HCT116 (cell line): ENCODE data around the gene SUPT3H.

Experiments
- EZH2 ChIP-seq: fragments of 200-600 bp; sonication (generic); IDR thresholded peaks from 2 replicates; pipeline ENCODE4 v1.6.1; 2017; ENCODE audit warnings: antibody characterized with exemption, mixed run types
- EZH2phosphoT487 ChIP-seq: fragments of 200-600 bp; IDR thresholded peaks from 2 replicates; pipeline ENCODE4 v1.6.1; 2018; ENCODE audit warnings: antibody characterized with exemption, borderline replicate concordance
- JUND ChIP-seq: IDR thresholded peaks from 2 replicates; pipeline ENCODE4 v1.6.1; 2012
- POLR2A ChIP-seq: IDR thresholded peaks from 2 replicates; pipeline ENCODE4 v1.7.0; 2011; ENCODE audit warnings: borderline replicate concordance; ENCODE audit not compliant: insufficient read depth, insufficient read length; ENCODE audit errors: extremely low read depth
- POLR2AphosphoS5 ChIP-seq: IDR thresholded peaks from 2 replicates; pipeline ENCODE4 v1.6.1; 2011; ENCODE audit warnings: mild to moderate bottlenecking, low read depth, low read length, moderate library complexity
- RAD21 ChIP-seq: IDR thresholded peaks from 2 replicates; pipeline ENCODE4 v1.6.1; 2012; ENCODE audit warnings: low read depth, mild to moderate bottlenecking
- SP1 ChIP-seq: IDR thresholded peaks from 2 replicates; pipeline ENCODE4 v1.6.1; 2012; ENCODE audit warnings: low read depth
- SRF ChIP-seq: IDR thresholded peaks from 2 replicates; pipeline ENCODE4 v1.6.1; 2012; ENCODE audit warnings: low read depth
- TCF7L2 ChIP-seq: IDR thresholded peaks from 2 replicates; pipeline ENCODE4 v1.7.0; 2011; ENCODE audit warnings: borderline replicate concordance, inconsistent platforms; ENCODE audit not compliant: insufficient read depth, insufficient read length; ENCODE audit errors: extremely low read depth
- YY1 ChIP-seq: IDR thresholded peaks from 2 replicates; pipeline ENCODE4 v1.6.1; 2011; ENCODE audit warnings: low read length, low read depth, moderate library complexity, mild to moderate bottlenecking; ENCODE audit not compliant: insufficient replicate concordance; ENCODE audit errors: extremely low read depth
- ZNF274 ChIP-seq: fragments of 200-500 bp; sonication (Bioruptor generic); IDR thresholded peaks from 2 replicates; pipeline ENCODE4 v1.6.1; 2014; ENCODE audit warnings: mild to moderate bottlenecking, low read depth, low read length, inconsistent platforms
- TF ChIP-seq, protein P1 (sequence below): IDR thresholded peaks from 2 replicates; pipeline ENCODE4 v1.6.1; 2012; ENCODE audit warnings: low read depth
- TF ChIP-seq, protein P2 (sequence below), 3 experiments: fragments of 200-600 bp in 1 of 3; sonication (generic) in 1 of 3; IDR thresholded peaks in 2 of 3; conservative IDR thresholded peaks in 1 of 3; 2 replicates each; pipeline ENCODE4 v1.5.1; 2012 to 2017; ENCODE audit warnings: low read depth in 2 of 3, low read length in 2 of 3, antibody characterized with exemption in 1 of 3, borderline replicate concordance in 1 of 3, control low read depth in 1 of 3, mild to moderate bottlenecking in 1 of 3, mixed read lengths in 1 of 3, mixed run types in 1 of 3, moderate library complexity in 1 of 3; ENCODE audit not compliant: insufficient read depth in 1 of 3
- TF ChIP-seq, protein P3 (sequence below): IDR thresholded peaks from 2 replicates; pipeline ENCODE4 v1.6.1; 2012

DNA sequence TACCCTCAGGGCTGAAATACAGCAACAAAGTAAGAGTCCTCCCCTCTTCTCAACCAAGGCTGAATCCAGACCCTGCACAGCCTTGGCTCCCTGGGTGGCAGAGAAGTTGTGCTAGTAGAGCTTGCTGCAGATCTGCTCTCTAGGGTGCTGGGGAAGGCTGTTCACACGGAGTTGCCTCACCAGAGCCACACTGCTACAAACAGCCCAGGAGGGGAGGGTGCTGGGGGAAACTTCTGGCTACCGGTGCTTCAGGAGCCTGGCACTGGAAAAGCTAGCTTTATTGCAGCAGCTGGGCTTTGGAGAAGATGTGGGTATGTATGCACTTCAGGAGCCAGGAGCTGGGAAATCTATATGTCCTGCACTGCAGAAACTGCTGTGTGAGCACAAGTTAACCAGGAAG, 37.6 kb upstream of the SUPT3H start:
- TF ChIP-seq, protein P1, sequence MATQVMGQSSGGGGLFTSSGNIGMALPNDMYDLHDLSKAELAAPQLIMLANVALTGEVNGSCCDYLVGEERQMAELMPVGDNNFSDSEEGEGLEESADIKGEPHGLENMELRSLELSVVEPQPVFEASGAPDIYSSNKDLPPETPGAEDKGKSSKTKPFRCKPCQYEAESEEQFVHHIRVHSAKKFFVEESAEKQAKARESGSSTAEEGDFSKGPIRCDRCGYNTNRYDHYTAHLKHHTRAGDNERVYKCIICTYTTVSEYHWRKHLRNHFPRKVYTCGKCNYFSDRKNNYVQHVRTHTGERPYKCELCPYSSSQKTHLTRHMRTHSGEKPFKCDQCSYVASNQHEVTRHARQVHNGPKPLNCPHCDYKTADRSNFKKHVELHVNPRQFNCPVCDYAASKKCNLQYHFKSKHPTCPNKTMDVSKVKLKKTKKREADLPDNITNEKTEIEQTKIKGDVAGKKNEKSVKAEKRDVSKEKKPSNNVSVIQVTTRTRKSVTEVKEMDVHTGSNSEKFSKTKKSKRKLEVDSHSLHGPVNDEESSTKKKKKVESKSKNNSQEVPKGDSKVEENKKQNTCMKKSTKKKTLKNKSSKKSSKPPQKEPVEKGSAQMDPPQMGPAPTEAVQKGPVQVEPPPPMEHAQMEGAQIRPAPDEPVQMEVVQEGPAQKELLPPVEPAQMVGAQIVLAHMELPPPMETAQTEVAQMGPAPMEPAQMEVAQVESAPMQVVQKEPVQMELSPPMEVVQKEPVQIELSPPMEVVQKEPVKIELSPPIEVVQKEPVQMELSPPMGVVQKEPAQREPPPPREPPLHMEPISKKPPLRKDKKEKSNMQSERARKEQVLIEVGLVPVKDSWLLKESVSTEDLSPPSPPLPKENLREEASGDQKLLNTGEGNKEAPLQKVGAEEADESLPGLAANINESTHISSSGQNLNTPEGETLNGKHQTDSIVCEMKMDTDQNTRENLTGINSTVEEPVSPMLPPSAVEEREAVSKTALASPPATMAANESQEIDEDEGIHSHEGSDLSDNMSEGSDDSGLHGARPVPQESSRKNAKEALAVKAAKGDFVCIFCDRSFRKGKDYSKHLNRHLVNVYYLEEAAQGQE: no peak
- TF ChIP-seq, protein P2, sequence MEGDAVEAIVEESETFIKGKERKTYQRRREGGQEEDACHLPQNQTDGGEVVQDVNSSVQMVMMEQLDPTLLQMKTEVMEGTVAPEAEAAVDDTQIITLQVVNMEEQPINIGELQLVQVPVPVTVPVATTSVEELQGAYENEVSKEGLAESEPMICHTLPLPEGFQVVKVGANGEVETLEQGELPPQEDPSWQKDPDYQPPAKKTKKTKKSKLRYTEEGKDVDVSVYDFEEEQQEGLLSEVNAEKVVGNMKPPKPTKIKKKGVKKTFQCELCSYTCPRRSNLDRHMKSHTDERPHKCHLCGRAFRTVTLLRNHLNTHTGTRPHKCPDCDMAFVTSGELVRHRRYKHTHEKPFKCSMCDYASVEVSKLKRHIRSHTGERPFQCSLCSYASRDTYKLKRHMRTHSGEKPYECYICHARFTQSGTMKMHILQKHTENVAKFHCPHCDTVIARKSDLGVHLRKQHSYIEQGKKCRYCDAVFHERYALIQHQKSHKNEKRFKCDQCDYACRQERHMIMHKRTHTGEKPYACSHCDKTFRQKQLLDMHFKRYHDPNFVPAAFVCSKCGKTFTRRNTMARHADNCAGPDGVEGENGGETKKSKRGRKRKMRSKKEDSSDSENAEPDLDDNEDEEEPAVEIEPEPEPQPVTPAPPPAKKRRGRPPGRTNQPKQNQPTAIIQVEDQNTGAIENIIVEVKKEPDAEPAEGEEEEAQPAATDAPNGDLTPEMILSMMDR (IDR thresholded peaks at IDR 0.05 in 2 of 3, conservative IDR thresholded peaks at IDR 0.05 in 1 of 3; ENCODE audit: borderline replicate concordance in 1 of 3, insufficient read depth in 1 of 3, low read depth in 2 of 3, low read length in 2 of 3): no peak
- TF ChIP-seq POLR2AphosphoS5 (no peak), POLR2A (no peak), YY1 (no peak), EZH2 (no peak), RAD21 (no peak), ZNF274 (no peak), EZH2phosphoT487 (no peak), JUND (no peak), SRF (no peak), TCF7L2 (no peak), SP1 (no peak)
- TF ChIP-seq, protein P3, sequence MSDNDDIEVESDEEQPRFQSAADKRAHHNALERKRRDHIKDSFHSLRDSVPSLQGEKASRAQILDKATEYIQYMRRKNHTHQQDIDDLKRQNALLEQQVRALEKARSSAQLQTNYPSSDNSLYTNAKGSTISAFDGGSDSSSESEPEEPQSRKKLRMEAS: no peak
